ENCODE results near the gene AKT1.
"Not testable (repeated sequence)": the region's sequence is repeated elsewhere in the genome, so short reads cannot be mapped to it uniquely, and the experiment has no call there.

AKT1 gene

DNA sequence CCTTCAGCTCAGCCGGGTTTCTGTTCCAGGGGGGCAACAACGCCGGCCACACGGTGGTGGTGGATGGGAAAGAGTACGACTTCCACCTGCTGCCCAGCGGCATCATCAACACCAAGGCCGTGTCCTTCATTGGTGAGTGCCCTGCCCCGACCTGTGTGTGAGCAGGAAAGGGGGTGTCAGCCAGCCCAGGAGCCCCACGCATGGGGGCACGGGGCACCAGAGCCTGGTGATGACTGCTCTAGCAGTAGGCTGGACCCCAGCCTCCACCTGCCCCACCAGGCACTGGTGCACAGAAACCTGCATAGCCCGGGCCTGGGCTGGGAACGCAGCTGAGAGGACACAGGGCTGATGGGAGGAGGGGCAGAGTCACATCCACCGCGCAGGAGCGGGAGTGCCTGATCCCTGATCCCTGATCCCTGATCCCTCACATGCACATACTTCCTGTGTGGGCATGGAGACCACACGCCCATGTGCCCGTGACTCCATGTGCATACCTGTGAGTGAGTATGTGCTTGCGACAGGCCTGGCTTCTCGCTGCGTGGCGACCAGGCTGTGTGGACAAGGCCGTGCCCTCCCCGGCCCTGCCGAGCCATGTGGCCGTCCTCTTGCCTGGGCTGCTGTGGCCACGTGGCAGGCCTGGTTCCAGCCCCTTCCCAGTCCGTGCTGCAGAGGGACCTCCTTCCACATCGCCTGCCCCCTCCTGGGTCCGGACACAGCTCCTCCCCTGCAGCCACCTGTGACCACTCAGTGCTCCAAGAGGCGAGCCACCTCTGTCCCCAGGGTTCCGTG is 60.4 kb downstream of the AKT1 start:
- no peak for DNase-seq

- no peak for DNase-seq
Observed at GRCh38 chr14:104734601-104734990, 61.0 kb downstream of the AKT1 start.

- no peak for DNase-seq
Observed at GRCh38 chr14:104734051-104734587, 61.4 kb downstream of the AKT1 start.

GRCh38 chr14:104732931-104733681 is 62.4 kb downstream of the AKT1 start:
- DNase-seq, result no peak

- no peak for DNase-seq
Observed at GRCh38 chr14:104732355-104732804, 63.2 kb downstream of the AKT1 start.

DNA sequence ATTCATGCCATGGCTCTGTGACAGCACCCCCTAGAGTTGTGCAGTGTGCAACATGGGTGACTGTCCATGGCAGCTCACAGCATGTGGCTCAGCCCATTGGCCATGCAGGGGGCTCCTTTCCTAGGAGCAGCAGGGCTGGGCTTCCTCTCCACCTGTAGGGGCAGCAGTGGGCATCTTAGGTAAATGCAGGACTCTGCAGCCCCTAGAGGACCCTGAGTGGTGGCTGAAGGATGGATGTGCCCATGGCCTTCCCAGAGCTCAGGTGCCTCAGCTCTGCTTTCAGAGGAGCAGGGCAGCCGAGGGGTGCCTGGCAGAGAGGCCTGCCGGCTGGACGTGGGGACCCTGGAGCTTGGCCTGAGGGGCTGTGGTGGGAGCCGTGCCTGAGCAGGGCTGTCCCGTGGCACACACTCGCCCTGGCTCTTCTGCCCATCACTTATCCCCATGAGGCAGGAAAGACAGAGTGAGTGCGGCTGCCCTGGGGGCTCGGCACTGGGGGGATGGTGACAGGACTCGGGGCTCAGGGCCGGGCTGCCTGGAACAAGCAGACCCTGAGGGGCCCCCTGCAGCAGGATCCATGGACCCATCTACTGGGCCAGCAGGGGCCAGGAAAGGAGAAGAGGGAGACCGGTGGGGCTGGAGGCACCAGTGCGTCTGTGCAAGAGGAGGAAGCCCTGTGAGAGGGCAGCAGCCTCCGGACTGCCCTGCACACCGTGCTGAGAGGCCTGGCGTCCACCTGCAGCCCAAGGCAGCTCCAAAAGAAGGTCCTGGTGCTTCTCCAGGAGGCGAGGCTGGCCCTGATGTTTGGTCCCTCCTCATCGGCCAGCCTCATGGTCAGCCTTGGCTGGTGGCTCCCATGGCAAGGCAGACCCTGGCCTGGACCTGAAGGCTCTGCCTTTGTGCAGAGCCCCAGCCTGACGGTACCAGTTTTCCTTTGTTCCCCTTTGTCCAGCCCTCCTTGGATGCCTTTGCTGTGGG is 63.9 kb downstream of the AKT1 start:
- no peak for DNase-seq

- DNase-seq, result no peak
Observed at GRCh38 chr14:104730487-104730886, 65.1 kb downstream of the AKT1 start.

DNA sequence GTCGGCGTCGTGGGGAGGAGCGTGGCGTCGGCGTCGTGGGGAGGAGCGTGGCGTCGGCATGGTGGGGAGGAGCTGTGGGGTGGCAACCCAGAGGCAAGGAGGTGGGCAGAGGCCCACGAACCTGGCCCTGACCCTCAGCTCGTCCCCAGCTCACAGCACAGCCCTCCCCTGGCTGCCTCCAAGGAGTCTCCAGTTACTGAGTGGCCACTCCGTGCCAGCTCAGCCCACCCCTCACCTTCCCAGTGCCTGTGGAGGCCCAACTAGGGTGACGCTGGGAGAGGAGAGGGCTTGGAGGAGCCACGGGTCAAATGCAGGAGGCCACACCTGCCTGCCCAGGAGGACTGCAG is 65.7 kb downstream of the AKT1 start:
- no peak for DNase-seq

- not testable (repeated sequence) for DNase-seq
Observed at GRCh38 chr14:104729176-104729834, 66.2 kb downstream of the AKT1 start.

DNA sequence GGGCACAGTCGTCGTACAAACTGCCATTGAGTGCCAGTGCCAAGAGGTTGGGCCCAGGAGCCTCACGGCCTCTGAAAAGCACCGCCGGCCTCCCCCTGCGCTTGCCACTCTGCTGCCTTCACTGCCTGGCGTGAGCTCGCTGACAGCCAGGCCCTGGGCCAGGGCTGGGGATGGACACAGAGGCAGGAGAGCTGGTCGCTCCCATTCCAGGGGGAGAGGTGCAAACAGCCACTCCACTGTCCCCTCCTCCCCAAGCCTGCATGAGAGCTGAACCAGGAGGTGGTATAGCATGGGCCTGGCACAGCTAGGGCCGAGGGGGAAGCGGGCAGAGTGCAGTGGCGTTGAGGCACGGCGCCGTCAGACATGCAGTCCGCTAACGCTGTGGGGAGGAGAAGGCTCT is 66.9 kb downstream of the AKT1 start:
- DNase-seq, result no peak

- no peak for DNase-seq
Observed at GRCh38 chr14:104726600-104727451, 68.7 kb downstream of the AKT1 start.

GRCh38 chr14:104725772-104726548 is 69.6 kb downstream of the AKT1 start:
- no peak for DNase-seq

DNA sequence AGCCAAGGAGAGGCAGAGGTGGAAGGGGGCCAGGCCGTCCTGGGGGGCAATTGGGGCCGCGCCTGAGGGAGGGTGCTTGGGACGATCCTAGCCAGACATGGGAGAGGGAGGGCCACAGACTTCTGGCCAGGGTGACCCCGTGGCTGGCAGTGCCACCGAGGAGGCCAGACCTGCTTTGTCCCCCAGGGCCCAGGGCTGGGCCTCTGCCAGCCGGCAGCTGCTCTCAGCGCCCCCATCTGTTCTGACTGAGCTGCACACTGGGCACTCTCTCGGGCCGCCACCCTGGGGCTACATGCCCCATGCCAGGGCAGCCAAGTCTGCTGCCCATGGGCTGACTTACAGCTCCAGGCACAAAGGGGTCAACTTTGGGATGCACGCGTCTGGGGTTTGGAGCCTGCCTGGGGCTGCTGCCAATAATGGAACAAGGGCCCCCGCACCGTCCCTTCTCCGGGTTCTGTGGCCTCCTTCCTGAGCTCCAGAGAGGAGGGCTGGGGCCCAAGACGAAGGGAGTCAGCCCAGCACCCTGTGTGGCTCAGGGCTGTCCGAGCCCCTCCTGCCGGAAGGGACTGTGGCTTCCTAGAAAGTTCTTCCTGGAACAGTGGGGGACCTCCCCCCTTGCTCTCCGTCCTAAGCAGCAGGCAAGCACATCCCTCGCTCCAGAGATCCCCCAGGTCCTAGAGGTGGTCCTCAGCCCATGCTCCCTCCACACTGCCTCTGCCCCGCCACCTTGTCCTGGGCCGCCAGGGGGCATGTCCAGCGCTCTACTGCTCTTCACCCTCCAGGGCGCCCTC is 70.4 kb downstream of the AKT1 start:
- peak in 1 of 2 experiments; percentile 37 for DNase-seq

DNA sequence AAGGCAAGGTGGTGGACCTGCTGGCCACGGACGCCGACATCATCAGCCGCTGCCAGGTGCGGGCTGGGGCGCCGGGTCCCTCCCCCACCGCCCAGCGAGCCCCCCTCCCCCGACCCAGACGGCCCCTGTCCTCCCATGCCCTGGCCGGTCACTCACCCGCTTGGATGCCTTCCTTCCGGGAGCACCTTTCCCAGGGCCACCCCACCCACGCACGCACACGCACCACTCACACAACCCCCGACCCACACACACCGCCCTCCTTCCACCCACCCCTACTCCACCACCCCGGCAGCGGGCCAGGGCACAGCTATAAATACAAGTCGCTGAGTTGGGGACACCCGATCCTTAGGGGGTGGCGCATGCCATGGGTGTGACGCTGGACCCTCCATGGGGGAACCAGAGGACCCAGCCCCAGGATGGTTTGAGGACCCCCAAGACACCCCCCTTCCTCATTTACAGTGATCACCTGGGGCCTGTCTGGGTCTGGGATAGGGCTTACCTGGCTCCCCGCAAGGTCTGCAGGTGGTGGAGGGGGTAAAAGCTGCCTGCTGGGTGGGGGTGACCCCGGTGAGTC is 71.1 kb downstream of the AKT1 start:
- peak; percentile 42 to 50 for DNase-seq

DNA sequence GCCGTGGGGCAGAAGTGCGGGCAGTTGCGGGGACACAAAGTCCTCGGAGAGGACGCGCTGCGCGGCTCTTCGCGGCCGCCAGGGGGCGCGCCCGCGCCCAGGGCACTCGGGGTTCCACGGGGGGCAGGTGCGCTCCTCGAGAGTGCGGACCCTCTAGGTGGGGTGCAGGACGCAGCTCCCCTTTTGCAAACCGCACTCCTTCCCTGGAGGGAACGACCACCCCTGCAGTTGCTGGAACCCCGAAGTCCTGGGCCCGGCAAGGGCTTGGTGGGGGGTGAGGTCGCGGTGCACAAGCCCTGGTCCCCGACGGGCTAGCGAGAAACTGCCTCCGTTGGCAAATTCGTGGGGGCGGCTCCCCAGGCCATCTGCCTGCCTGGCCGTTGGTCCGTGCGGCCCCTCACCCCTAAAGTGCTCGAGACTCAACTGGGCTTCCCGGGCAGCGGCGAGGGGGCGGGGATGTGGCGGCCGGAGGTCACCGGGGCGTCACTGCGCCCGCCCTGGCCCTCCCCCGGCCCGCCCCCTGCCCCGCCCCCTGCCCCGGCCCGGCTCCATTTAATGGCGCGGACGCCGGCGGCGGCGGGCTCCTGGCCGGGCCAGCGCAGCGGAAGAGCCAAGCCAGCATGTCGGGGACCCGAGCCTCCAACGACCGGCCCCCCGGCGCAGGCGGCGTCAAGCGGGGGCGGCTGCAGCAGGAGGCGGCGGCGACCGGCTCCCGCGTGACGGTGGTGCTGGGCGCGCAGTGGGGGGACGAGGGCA is 71.7 kb downstream of the AKT1 start, which contains the start of gene ADSS1:
TSS of gene ADSS1 (plus strand) at position 579 of the 756 bp plus-strand sequence. CDS start at position 621, 42 bp downstream.
- DNase-seq, result peak; percentile 75 to 81

- no peak for DNase-seq
Observed at GRCh38 chr14:104722938-104723650, 72.5 kb downstream of the AKT1 start.

Measured in activated T-cell treated with anti-CD3 and anti-CD28 coated beads, Interleukin-2, amount 50 U/mL, for 48 hours (primary cell).